ENCODE measurements around the gene GAB2. TPM values are rescaled to one million over a fixed set of nuclear protein-coding genes. Genes with fewer than 3 reads are reported as not detected.

The GAB2 gene
- total and polyA plus RNA-seq, 10 of the 15 experiments (the other 5 are each of a cell fraction or from before 2014, with no cell fraction given), result 0.69 to 12.6 (median 3.8) TPM

- H3K79me2 ChIP-seq (ENCODE audit: control insufficient read depth, insufficient read depth, low read length), result no peaks in the 10 kb centered on the region
- H3K4me3 ChIP-seq, result no peak overlapping the region
- no peak overlapping the region for H2AFZ ChIP-seq (ENCODE audit: control insufficient read depth, low read depth, low read length)
- WGBS (ENCODE audit: insufficient coverage, insufficient replicate concordance, low lambda C conversion rate, missing lambda C conversion rate), result 67% methylated on average over 11 of the region's 11 CpGs
- ATAC-seq, result no peak
- in situ Hi-C loops (cut with MboI) (no loop called here), intact Hi-C loops (cut with micrococcal nuclease; ENCODE audit: unreplicated experiment) (no loop called here)
- H3K27ac ChIP-seq (ENCODE audit: control insufficient read depth, insufficient read depth), result no peak overlapping the region
- FAIRE-seq, result no peak
- H3K9me3 ChIP-seq (replicated peaks; ENCODE audit: control insufficient read depth, insufficient read depth, low read length), result no peaks in the 10 kb centered on the region
- ChIA-PET POLR2A (interaction anchor here (0.5 kb wide), 1 partner anchor 20 kb away, joined by 3 read pairs; no protein-coding TSS in a partner anchor), RAD21 (ENCODE audit: unreplicated experiment) (no interaction called here), CTCF (no interaction called here), SMC1A (ENCODE audit: uncharacterized antibody, unreplicated experiment) (interaction anchor here (0.6 to 1.4 kb wide), 2 partner anchors 14 to 24 kb away, joined by 3 to 4 read pairs; no protein-coding TSS in a partner anchor)
- H3K4me2 ChIP-seq (ENCODE audit: control insufficient read depth, insufficient read depth), result no peak overlapping the region
- no peak for TF ChIP-seq BRCA1 (IDR thresholded peaks at IDR 0.05; ENCODE audit: low read depth, low read length)
- TF ChIP-seq IRF3 (IDR thresholded peaks at IDR 0.05), result no peak
- TF ChIP-seq ETV6 (conservative IDR thresholded peaks at IDR 0.05 in 1 of 2, IDR thresholded peaks at IDR 0.05 in 1 of 2; ENCODE audit: borderline replicate concordance in 1 of 2, low read depth in 1 of 2), result no peak
- no peak for TF ChIP-seq SP1 (IDR thresholded peaks at IDR 0.05; ENCODE audit: low read depth, low read length)
- TF ChIP-seq CUX1 (IDR thresholded peaks at IDR 0.05; ENCODE audit: insufficient replicate concordance, low read depth, low read length), result no peak
- no peak for TF ChIP-seq CTCF (IDR thresholded peaks at IDR 0.05 in 2 of 3, conservative IDR thresholded peaks at IDR 0.05 in 1 of 3; ENCODE audit: control insufficient read depth in 2 of 3, extremely low read depth in 1 of 3, insufficient read depth in 1 of 3, low read depth in 3 of 3, low read length in 3 of 3)
- no peak for TF ChIP-seq KDM1A (IDR thresholded peaks at IDR 0.05; ENCODE audit: borderline replicate concordance)
- no peaks in the 10 kb centered on the region for H3K27me3 ChIP-seq (replicated peaks in 1 of 2; ENCODE audit: control insufficient read depth in 2 of 2, insufficient read depth in 2 of 2, low read length in 1 of 2)
- no peaks in the 10 kb centered on the region; a peak in 3 of 4 replicates for H3K36me3 ChIP-seq (ENCODE audit: control insufficient read depth in 2 of 2, insufficient read depth in 2 of 2, low read length in 1 of 2)
- no TSS peak for BruUV-seq (replicated peaks)
- DNase-seq (ENCODE audit: low read depth, low spot score), result no peak
- H4K20me1 ChIP-seq (ENCODE audit: control insufficient read depth, insufficient read depth), result no peaks in the 10 kb centered on the region
- H3K4me1 ChIP-seq (ENCODE audit: control insufficient read depth, insufficient read depth, low read length), result peaks cover 4% of the 10 kb centered on the region; the same call in 1 of the 2 replicates
- H3K9ac ChIP-seq (ENCODE audit: control insufficient read depth, insufficient read depth, low read length), result no peak overlapping the region
Measured at GRCh38 chr11:78207532-78208256, 209.9 kb downstream of the GAB2 start.
